Measurements from ENCODE around the gene UTS2R.

GRCh38 chr17:82375359-82376041, 3.9 kb downstream of the UTS2R start:
- TF ChIP-seq, protein P1, sequence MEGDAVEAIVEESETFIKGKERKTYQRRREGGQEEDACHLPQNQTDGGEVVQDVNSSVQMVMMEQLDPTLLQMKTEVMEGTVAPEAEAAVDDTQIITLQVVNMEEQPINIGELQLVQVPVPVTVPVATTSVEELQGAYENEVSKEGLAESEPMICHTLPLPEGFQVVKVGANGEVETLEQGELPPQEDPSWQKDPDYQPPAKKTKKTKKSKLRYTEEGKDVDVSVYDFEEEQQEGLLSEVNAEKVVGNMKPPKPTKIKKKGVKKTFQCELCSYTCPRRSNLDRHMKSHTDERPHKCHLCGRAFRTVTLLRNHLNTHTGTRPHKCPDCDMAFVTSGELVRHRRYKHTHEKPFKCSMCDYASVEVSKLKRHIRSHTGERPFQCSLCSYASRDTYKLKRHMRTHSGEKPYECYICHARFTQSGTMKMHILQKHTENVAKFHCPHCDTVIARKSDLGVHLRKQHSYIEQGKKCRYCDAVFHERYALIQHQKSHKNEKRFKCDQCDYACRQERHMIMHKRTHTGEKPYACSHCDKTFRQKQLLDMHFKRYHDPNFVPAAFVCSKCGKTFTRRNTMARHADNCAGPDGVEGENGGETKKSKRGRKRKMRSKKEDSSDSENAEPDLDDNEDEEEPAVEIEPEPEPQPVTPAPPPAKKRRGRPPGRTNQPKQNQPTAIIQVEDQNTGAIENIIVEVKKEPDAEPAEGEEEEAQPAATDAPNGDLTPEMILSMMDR (IDR thresholded peaks at IDR 0.05; ENCODE audit: low read depth, low read length) = no peak
- TF ChIP-seq EZH2phosphoT487 (IDR thresholded peaks at IDR 0.05; ENCODE audit: low read depth) = no peak
